OCI-LY7 (cell line): ENCODE data around the gene VPS8. TPM values are rescaled to one million over a fixed set of nuclear protein-coding genes. Genes with fewer than 3 reads are reported as not detected.

ENCODE experiments used
- BruUV-seq: library from RNA; stranded (reverse); fragments of 400-500 nt; replicated peaks from 2 replicates; lab custom pipeline; 2021; lab: Mats Ljungman, UMichigan
- CTCF ChIA-PET: fragments of 300-600 bp; sonication (Branson Sonifier 250); formaldehyde crosslinking; loops from one replicate; lab custom pipeline; 2022; ENCODE audit warnings: antibody characterized with exemption; ENCODE audit not compliant: unreplicated experiment; lab: Charles Lee
- POLR2A ChIA-PET: fragments of 300-600 bp; sonication (Branson Sonifier 250); formaldehyde crosslinking; loops from one replicate; lab custom pipeline; 2022; ENCODE audit warnings: antibody characterized with exemption; lab: Charles Lee
- DNase-seq: peaks from one replicate; pipeline ENCODE4 v3.0.0-alpha.2; 2015; ENCODE audit warnings: low spot score
- H2AFZ ChIP-seq: fragments of 200-600 bp; sonication (generic), shearing (Covaris generic); 2 replicates; pipeline ENCODE4 v1.6.1; 2014; ENCODE audit warnings: mild to moderate bottlenecking, antibody characterized with exemption, low read length, moderate library complexity
- H3K27ac ChIP-seq: fragments of 200-600 bp; sonication (generic); 2 replicates; pipeline ENCODE4 v1.5.1; 2014; ENCODE audit warnings: mixed run types, low read depth, mild to moderate bottlenecking, moderate library complexity, low read length, inconsistent platforms; ENCODE audit not compliant: poor library complexity, severe bottlenecking
- H3K36me3 ChIP-seq: fragments of 200-600 bp; sonication (generic); 2 replicates; pipeline ENCODE4 v1.6.1; 2014; ENCODE audit warnings: mild to moderate bottlenecking, antibody characterized with exemption, low read length, moderate library complexity, mixed read lengths; ENCODE audit not compliant: insufficient read depth
- H3K4me1 ChIP-seq: fragments of 200-600 bp; sonication (generic); 2 replicates; pipeline ENCODE4 v1.5.1; 2014; ENCODE audit warnings: mild to moderate bottlenecking, low read length; ENCODE audit not compliant: insufficient read depth, poor library complexity, severe bottlenecking
- H3K4me2 ChIP-seq: fragments of 200-600 bp; sonication (generic); 2 replicates; pipeline ENCODE4 v1.6.1; 2014; ENCODE audit warnings: mild to moderate bottlenecking, low read length
- H3K4me3 ChIP-seq: fragments of 200-600 bp; sonication (generic); 2 replicates; pipeline ENCODE4 v1.5.1; 2014; ENCODE audit warnings: mild to moderate bottlenecking, low read depth, low read length; ENCODE audit not compliant: poor library complexity, severe bottlenecking
- H3K79me2 ChIP-seq: fragments of 200-600 bp; sonication (generic); 2 replicates; pipeline ENCODE4 v1.6.1; 2016; ENCODE audit warnings: low read depth, mild to moderate bottlenecking, low read length, moderate library complexity, mixed read lengths; ENCODE audit not compliant: insufficient read depth
- H3K9me2 ChIP-seq: fragments of 200-600 bp; sonication (generic); 2 replicates; pipeline ENCODE4 v1.6.1; 2016; ENCODE audit warnings: mild to moderate bottlenecking, low read length, mixed read lengths; ENCODE audit not compliant: insufficient read depth
- H3K9me3 ChIP-seq: fragments of 200-600 bp; sonication (generic); 2 replicates; pipeline ENCODE4 v1.6.1; 2014; ENCODE audit warnings: mild to moderate bottlenecking, mixed run types, low read length, mixed read lengths
- H4K20me1 ChIP-seq: fragments of 200-600 bp; sonication (generic); 2 replicates; pipeline ENCODE4 v1.6.1; 2014; ENCODE audit warnings: mild to moderate bottlenecking, antibody characterized with exemption, low read length, moderate library complexity, mixed read lengths; ENCODE audit not compliant: insufficient read depth
- CTCF ChIP-seq: fragments of 200-600 bp; sonication (generic); conservative IDR thresholded peaks from 2 replicates; pipeline ENCODE4 v1.5.1; 2014; ENCODE audit warnings: mild to moderate bottlenecking, antibody characterized with exemption, low read length, moderate library complexity, mixed read lengths
- EZH2phosphoT487 ChIP-seq: fragments of 200-600 bp; sonication (generic); IDR thresholded peaks from 2 replicates; pipeline ENCODE4 v1.6.1; 2018; ENCODE audit warnings: low read depth, borderline replicate concordance, mild to moderate bottlenecking, mixed run types, antibody characterized with exemption, low read length, moderate library complexity, mixed read lengths
- intact Hi-C: fragments of 100-400 bp; cut with micrococcal nuclease; formaldehyde crosslinking; loops from one replicate; pipeline ENCODE4 v1.10.0; 2022; ENCODE audit not compliant: unreplicated experiment
- total RNA-seq, 2 experiments: library from RNA; depleted of rRNA in 1 of 2; stranded (reverse); fragments of >200 nt in 1 of 2; shearing (Covaris generic) in 1 of 2; gene quantifications; 2 replicates each; pipeline ENCODE4 v1.2.3, GENCODE V29; 2014 to 2022

VPS8 gene
- total RNA-seq, 2 experiments from 2014 or later = 33.5 to 44.9 TPM

- TF ChIP-seq EZH2phosphoT487 (no peak), CTCF (no peak)
- intact Hi-C loops = no loop called here
- Histone ChIP-seq H3K36me3 (peaks cover 15% of the 10 kb centered on the region), H3K4me1 (no peaks in the 10 kb centered on the region), H3K27ac (no peak overlapping the region), H2AFZ (no peak overlapping the region), H3K79me2 (no peaks in the 10 kb centered on the region), H3K4me2 (no peak overlapping the region), H3K4me3 (no peak overlapping the region), H3K9me3 (no peaks in the 10 kb centered on the region), H4K20me1 (no peaks in the 10 kb centered on the region), H3K9me2 (no peaks in the 10 kb centered on the region)
- BruUV-seq = no TSS peak
- ChIA-PET CTCF (no interaction called here), POLR2A (interaction anchor here (0.6 to 1.0 kb wide), 3 partner anchors 8 to 775 kb away, joined by 3 to 4 read pairs (median 3); no protein-coding TSS in a partner anchor)
- no peak for DNase-seq
Observed at GRCh38 chr3:184927796-184928315, 115.9 kb downstream of the VPS8 start.

- BruUV-seq = no TSS peak
- H3K27ac ChIP-seq = no peak overlapping the region
- no peaks in the 10 kb centered on the region for H3K9me3 ChIP-seq
- intact Hi-C loops = no loop called here
- no peak overlapping the region for H3K4me2 ChIP-seq
- H3K36me3 ChIP-seq = no peaks in the 10 kb centered on the region
- CTCF ChIA-PET = no interaction called here
- no peak for DNase-seq
- H3K4me3 ChIP-seq = no peak overlapping the region
- H4K20me1 ChIP-seq = no peaks in the 10 kb centered on the region
- H2AFZ ChIP-seq = no peak overlapping the region
- H3K4me1 ChIP-seq = no peaks in the 10 kb centered on the region
- no peaks in the 10 kb centered on the region for H3K79me2 ChIP-seq
- TF ChIP-seq CTCF (no peak), EZH2phosphoT487 (no peak)
- no peaks in the 10 kb centered on the region for H3K9me2 ChIP-seq
- POLR2A ChIA-PET = no interaction called here
Observed at GRCh38 chr3:184932777-184933176, 120.8 kb downstream of the VPS8 start.

- Histone ChIP-seq H3K79me2 (no peaks in the 10 kb centered on the region), H4K20me1 (no peaks in the 10 kb centered on the region), H3K9me2 (no peaks in the 10 kb centered on the region), H3K4me3 (no peak overlapping the region), H3K4me1 (peaks cover 5% of the 10 kb centered on the region), H3K27ac (no peak overlapping the region), H3K9me3 (no peaks in the 10 kb centered on the region), H3K36me3 (0 out of 2 replicates have a peak, but pooled peaks cover 4% of the 10 kb centered on the region), H2AFZ (no peak overlapping the region), H3K4me2 (no peak overlapping the region)
- intact Hi-C loops = no loop called here
- CTCF ChIA-PET = no interaction called here
- DNase-seq = no peak
- BruUV-seq = no TSS peak
- POLR2A ChIA-PET = interaction anchor here (1.1 to 1.2 kb wide), 2 partner anchors 11 to 287 kb away, joined by 7 to 10 read pairs; no protein-coding TSS in a partner anchor
- no peak for TF ChIP-seq CTCF
- no peak for TF ChIP-seq EZH2phosphoT487
Observed at GRCh38 chr3:184937611-184938010, 125.6 kb downstream of the VPS8 start.
